Forelimb muscle (tissue), 1 donor: ENCODE measurements around the gene DUXB. TPM values are rescaled to one million over a fixed set of nuclear protein-coding genes. Genes with fewer than 3 reads are reported as not detected.

Experiments
- DNase-seq: peaks from one replicate; pipeline ENCODE4 v3.0.0-alpha.2; 2013; ENCODE audit warnings: low read depth
- polyA plus RNA-seq: library from polyadenylated mRNA; unstranded; fragments of 120-200 nt; gene quantifications from one replicate; pipeline ENCODE4 v1.2.1, GENCODE V29; 2013; ENCODE audit not compliant: insufficient read length

Gene DUXB
- not detected for polyA plus RNA-seq

DNA sequence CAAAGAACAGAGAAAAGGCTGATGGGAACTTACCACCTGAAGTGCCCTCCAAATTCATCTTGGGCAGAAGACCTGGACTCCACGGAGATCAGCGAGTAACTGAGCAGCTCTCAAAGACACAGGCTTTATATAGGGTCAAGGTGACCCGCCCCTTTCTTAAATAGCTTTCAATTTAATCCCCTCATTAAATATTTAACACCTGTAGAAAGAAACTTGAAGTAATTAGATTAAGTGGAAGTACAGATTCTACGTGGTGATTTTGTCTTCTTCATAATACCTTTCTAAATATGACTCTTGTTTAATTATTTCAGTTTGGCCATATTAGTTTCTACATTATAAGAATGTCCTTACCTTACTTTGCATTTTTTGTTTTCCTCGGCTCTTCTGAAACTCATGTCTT is at the start of gene DUXB:
Gene DUXB, minus strand, starts transcription at position 101 of the 400 bp plus-strand sequence. Its CDS starts 43 bp downstream, at position 58.
- DNase-seq, result no peak

- DNase-seq, result no peak
These were observed 49.3 kb upstream of the DUXB start for GRCh38 chr16:75750528-75750927.

DNA sequence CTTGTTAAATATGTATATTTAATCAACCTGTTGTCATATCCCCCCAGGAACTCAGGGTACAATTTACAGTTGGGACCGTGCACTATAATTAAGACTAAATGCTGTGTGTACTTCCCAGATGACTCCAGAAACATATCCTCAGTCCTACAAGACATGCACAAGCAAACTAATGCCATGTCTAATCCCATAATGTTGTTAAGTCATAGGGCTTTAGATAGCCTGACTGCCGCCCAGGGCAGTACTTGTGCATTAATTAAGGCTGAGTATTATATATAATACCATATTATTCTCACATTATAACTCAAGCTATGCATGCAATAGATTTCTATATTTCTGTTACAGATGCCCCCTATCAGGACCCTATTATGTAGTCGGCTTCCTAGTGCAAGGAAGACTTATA is 45.1 kb upstream of the DUXB start:
- DNase-seq, result no peak

- no peak for DNase-seq
These were observed 44.6 kb upstream of the DUXB start for GRCh38 chr16:75745823-75746222.

DNA sequence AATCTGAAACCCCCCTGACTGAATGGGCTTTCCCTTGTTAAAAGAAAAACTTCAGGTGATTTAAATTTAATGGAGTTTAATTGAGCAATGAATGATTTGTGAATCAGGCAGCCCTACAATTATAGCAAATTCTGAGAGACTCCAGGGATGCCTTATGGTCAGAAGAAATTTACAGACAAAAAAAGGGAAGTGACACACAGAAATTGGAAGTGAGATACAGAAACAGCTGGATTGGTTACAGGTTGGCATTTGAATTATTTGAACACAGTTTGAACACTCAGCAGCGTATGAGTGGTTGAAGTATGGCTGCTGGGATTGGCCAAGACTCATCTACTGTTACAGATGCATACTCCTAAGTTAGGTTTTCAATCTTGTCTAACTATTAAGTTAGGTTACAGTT is 44.0 kb upstream of the DUXB start:
- DNase-seq, result no peak

DNA sequence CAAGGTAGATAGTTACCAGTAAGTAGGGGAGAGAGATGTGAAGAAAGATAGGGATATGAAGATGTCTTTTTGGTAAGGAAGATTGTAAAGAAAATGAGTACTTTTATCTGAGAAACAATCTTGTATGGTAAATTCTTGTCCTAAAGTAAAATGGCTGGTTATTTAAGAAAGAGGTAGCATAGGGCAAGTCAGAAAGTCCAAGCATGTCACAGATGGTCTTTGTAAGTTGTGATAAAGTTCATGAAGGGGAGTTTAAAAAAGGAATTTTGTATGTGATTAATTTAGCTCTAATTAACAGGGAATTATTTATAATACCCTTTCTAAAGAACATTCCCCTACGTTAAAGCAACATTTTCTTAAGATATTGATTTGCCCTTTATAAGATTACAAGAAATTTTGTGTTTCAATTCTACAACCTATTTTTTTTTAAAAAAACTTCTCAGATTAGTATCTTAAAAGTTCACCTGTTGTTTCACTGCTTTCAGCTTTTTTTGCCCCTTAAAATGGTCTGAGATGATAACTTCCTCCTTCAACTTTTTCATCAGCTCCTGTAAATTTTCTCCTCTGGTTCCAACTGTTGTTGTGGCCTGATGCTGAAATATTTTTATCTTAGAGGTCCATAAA is 41.3 kb upstream of the DUXB start:
- no peak for DNase-seq

DNA sequence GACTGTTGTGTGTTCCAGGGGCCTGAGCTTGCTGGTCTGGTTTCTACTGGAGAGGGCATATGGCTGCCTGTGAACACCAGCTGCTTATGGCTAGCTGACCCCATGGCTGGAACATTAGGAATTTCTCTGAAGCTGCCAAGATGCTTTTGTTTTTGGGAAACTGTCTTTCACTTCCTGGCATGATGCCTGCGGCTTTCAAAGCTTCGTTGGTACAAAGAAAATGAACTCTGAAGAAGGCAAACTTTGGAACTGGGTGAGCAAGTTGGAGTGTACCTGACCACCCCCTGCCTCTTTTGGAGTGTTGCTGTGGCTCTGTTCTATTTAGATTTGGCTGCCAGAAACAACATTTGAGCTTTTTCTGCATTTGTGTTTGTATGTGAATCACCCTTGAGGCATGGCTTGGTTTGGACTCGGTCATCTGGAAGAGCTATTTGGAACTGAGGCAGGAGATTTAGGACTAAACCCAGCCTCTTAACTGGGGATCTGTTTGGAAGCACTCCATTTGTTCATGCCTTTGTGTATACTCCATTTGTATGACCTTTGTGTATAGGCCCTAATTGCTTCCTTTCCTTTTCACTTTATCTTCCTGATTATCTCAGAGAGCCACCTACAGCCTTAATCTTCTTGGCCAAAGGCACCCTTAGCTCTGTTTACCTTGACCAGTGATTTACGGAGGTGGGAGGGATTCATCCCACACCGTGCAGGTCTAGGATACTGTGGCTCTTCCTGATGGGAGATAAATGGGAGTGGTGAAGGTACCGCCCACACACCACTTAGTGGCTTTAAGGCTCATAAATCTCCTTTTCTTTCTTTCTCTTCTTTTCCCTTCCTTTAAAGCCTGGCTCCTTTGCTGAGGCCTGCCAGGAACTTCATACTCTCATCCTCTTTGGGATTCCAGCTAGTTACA is 32.3 kb upstream of the DUXB start:
- DNase-seq, result no peak

- no peak for DNase-seq
These were observed 31.6 kb upstream of the DUXB start for GRCh38 chr16:75732871-75733270.

- DNase-seq, result no peak
These were observed 26.0 kb upstream of the DUXB start for GRCh38 chr16:75727221-75727620.

- DNase-seq, result no peak
These were observed 25.1 kb upstream of the DUXB start, which contains the start of gene CPHXL for GRCh38 chr16:75726390-75726789. TSS of gene CPHXL (minus strand) at chr16:75726490. CDS start at chr16:75726442, 48 bp downstream.

- DNase-seq, result no peak
These were observed 17.2 kb upstream of the DUXB start for GRCh38 chr16:75718452-75718851.

DNA sequence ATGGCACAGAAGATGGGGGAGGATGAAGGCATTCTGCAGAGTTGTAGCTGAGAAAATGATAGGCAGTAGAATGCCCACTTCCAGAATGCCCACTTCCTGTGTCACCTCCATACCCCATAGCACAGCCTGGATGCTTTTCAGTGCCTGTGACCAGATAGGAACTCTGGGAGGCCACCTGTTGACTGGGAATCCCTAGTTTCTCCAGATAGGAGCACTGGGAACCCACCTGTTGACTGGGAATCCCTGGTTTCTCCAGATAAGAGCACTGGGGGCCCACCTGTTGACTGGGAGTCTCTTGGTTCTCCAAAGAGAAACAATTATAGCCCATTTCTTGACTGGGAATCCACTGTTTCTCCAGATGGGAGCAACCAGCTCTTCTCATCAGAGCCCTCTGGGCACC is 13.4 kb upstream of the DUXB start:
- no peak for DNase-seq

GRCh38 chr16:75710344-75710743 is 9.1 kb upstream of the DUXB start:
- DNase-seq, result no peak

GRCh38 chr16:75703306-75703705 is 2.0 kb upstream of the DUXB start:
- no peak for DNase-seq

- no peak for DNase-seq
These were observed 981 bp upstream of the DUXB start for GRCh38 chr16:75702242-75702641.

- DNase-seq, result no peak
These were observed 3.7 kb downstream of the DUXB start for GRCh38 chr16:75697571-75697970.

- no peak for DNase-seq
These were observed 5.6 kb downstream of the DUXB start for GRCh38 chr16:75695708-75696107.

GRCh38 chr16:75687361-75687760 is 13.9 kb downstream of the DUXB start:
- DNase-seq, result no peak

- no peak for DNase-seq
These were observed 19.0 kb downstream of the DUXB start for GRCh38 chr16:75682308-75682707.

DNA sequence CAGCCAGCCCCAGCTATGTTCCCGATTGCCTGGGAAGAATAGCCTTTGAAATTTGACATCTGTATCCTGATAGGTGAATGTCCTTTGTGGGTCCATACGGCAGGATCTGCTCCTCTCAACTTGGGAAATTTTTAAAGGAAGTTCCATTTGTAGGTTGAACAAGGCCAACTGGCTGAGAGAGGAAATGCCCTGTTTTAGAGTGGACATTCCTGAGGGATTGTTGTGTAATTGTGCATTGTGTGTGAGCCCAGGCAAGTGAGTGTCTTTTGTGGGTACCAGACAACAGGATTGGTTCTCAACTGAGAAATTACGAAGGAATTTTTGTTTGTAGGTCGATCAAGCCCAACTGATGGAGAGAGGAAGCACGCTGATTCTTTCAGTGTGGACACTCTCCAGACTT is 21.9 kb downstream of the DUXB start:
- no peak for DNase-seq

GRCh38 chr16:75676909-75677308 is 24.4 kb downstream of the DUXB start, which contains the start of gene CPHXL2:
TSS of gene CPHXL2 (minus strand) at chr16:75677009. CDS start at chr16:75676999, 10 bp downstream.
- DNase-seq, result no peak

GRCh38 chr16:75667503-75667902 is 33.8 kb downstream of the DUXB start:
- DNase-seq, result no peak

GRCh38 chr16:75660726-75661302 is 40.4 kb downstream of the DUXB start:
- DNase-seq, result no peak
